Small intestine (tissue), 7 donors: ENCODE measurements around the gene KLF15. TPM values are rescaled to one million over a fixed set of nuclear protein-coding genes. Genes with fewer than 3 reads are reported as not detected.

ENCODE experiments used
- DNase-seq, 2 donors: peaks; one replicate each; pipeline versions ENCODE4 v3.0.0 to v3.0.0-alpha.2; 2013
- FAIRE-seq: peaks from 2 replicates; lab custom pipeline; 2012; peaks lifted over from hg19 to GRCh38; lab: Jason Lieb, UNC
- H3K27ac ChIP-seq, 3 donors: one replicate each; pipeline ENCODE4 v1.5.1; 2013; ENCODE audit warnings: low read length in 2 of 3, mild to moderate bottlenecking in 2 of 3, control low read depth in 1 of 3, inconsistent platforms in 1 of 3, low read depth in 1 of 3, moderate library complexity in 1 of 3
- H3K27me3 ChIP-seq, 3 donors: one replicate each; pipeline ENCODE4 v1.6.1; 2013; ENCODE audit warnings: low read length in 3 of 3, inconsistent platforms in 1 of 3; ENCODE audit not compliant: control insufficient read depth in 3 of 3, insufficient read depth in 3 of 3
- H3K36me3 ChIP-seq, 3 donors: one replicate each; pipeline ENCODE4 v1.6.1; 2013; ENCODE audit warnings: low read length in 3 of 3, inconsistent platforms in 1 of 3, low read depth in 1 of 3, mild to moderate bottlenecking in 1 of 3, moderate library complexity in 1 of 3; ENCODE audit not compliant: control insufficient read depth in 3 of 3, insufficient read depth in 2 of 3
- H3K4me1 ChIP-seq, 3 donors: one replicate each; pipeline ENCODE4 v1.6.1; 2013; ENCODE audit warnings: low read length in 2 of 3, inconsistent platforms in 1 of 3, low read depth in 1 of 3, mild to moderate bottlenecking in 1 of 3, moderate library complexity in 1 of 3; ENCODE audit not compliant: control insufficient read depth in 3 of 3, insufficient read depth in 2 of 3
- H3K4me3 ChIP-seq, 3 donors: one replicate each; pipeline ENCODE4 v1.5.1; 2013; ENCODE audit warnings: low read length in 3 of 3, control low read depth in 1 of 3, inconsistent platforms in 1 of 3, low read depth in 1 of 3, mild to moderate bottlenecking in 1 of 3, moderate library complexity in 1 of 3
- H3K9me3 ChIP-seq, 2 donors: one replicate each; pipeline ENCODE4 v1.6.1; 2013; ENCODE audit warnings: low read depth in 1 of 2, low read length in 1 of 2; ENCODE audit not compliant: control insufficient read depth in 2 of 2, insufficient read depth in 1 of 2
- WGBS, 3 donors: extraction: QIAGEN DNeasy Blood & Tissue Kit; methylation state at CpG; one replicate each; pipeline ENCODE4 v1.1.7; 2013; 5-methylcytosine and 5-hydroxymethylcytosine counted together
- polyA plus RNA-seq, 4 donors: library from polyadenylated mRNA; stranded (reverse) in 3 of 4; unstranded in 1 of 4; fragments of 200-250 nt in 3 of 4; fragments of 120-200 nt in 1 of 4; gene quantifications; one replicate each; pipeline versions ENCODE4 v1.2.1 to v1.2.3, GENCODE V29; 2013
- donor health status: healthy with polysubstance abuse.
- donor health status: control.
- donor health status: control.
- donor health status: Bipolar disorder and iron deficiency.
- donor health status: healthy.

The KLF15 gene
- polyA plus RNA-seq, 4 donors: 0.45 to 9.7 (median 2.0) TPM

DNA sequence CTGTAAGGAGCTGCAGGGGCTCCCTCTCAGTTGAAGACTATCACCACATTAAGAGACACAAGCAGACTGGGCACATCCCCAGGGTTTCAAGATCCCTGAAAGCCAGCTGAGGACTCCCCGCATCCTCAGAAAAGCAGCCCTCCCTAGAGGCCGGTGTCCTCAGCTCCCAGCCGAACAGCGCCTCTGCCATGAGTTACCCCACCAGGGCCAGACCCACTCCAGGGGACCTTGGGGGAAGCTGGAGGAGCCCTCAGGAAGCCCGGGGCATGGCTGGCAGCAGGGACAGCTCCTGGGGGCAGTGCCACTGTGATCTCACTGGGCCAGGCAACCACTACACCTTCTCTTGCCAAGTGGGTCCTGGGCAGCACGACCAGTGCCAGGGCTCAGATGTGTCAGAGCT is 8.1 kb downstream of the KLF15 start:
- DNase-seq: no peak
- H3K36me3 ChIP-seq: no peaks in the 10 kb centered on the region
- H3K4me1 ChIP-seq: no peaks in the 10 kb centered on the region

DNA sequence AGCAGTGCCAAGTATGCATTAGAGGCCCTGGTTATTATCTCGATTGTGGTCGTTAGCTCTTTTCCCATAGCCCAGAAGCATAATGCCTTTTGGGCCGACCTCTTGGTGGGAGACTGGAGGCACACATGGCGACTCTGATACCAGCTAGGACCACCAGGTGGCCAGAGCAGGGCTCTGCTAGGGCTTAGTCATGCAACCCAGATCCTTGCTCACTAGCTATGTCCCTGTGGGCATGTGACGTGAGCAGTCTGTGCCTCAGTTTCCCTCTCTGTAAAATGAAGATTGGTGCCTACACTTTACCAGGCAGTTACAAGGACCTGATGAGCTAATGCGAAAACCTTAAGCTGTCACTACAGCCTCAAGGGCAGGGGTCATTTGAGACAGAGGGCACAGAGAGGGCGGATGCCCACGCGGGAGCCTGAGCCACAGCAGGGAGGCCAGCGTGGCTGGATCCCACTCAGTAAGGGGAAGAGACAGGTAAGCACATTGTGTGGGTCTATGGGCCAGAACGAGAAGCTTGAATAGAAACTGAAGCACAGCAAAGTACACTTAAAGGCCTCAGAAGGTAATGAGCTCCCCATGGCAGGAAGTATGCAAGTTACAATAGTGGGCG is 8.8 kb downstream of the KLF15 start:
- DNase-seq (no peak), FAIRE-seq (no peak)
- H3K4me1 ChIP-seq: no peaks in the 10 kb centered on the region
- H3K4me3 ChIP-seq: no peak overlapping the region
- no peaks in the 10 kb centered on the region for H3K36me3 ChIP-seq
- H3K27me3 ChIP-seq: no peaks in the 10 kb centered on the region
- H3K9me3 ChIP-seq: no peaks in the 10 kb centered on the region
- WGBS, 3 donors: 83 to 91% (median 86%) methylated on average over 12 of the region's 12 CpGs
- H3K27ac ChIP-seq: no peak overlapping the region

More for the DNA sequence above, 8.1 kb downstream of the KLF15 start:
- Histone ChIP-seq H3K27me3 (no peaks in the 10 kb centered on the region), H3K4me3 (no peak overlapping the region), H3K9me3 (no peaks in the 10 kb centered on the region), H3K27ac (no peak overlapping the region)
- no peak for FAIRE-seq
- 82 to 85% (median 85%) methylated on average over 6 of the region's 6 CpGs for WGBS, 3 donors

- Histone ChIP-seq H3K27me3 (no peaks in the 10 kb centered on the region), H3K36me3 (no peaks in the 10 kb centered on the region), H3K4me1 (no peaks in the 10 kb centered on the region), H3K4me3 (no peak overlapping the region), H3K27ac (no peak overlapping the region), H3K9me3 (no peaks in the 10 kb centered on the region)
- no peak for FAIRE-seq
- WGBS, 3 donors: 74 to 80% (median 77%) methylated on average over 8 of the region's 8 CpGs
- DNase-seq: no peak
Observed at GRCh38 chr3:126347543-126348161, 9.6 kb downstream of the KLF15 start.

DNA sequence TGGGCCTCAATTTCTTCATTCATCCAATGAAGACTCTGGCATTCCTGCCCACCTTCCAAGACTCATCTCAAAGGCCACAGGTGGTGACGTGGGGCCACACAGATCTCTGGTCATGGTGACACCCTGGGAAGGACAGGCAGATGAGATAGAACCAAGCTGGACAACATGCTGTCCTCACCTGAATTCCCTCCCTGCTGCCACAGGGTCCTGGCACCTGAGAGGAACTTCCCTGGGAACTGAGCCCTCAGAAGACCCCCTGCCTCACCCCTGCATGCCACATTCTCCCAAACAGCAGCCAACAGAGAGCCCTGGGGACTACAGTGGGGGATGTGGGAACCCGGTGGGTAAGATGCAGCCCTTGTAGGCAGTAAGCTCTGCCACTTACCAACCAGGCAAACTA is 10.7 kb downstream of the KLF15 start:
- Histone ChIP-seq H3K27me3 (no peaks in the 10 kb centered on the region), H3K36me3 (no peaks in the 10 kb centered on the region), H3K4me3 (no peak overlapping the region), H3K27ac (no peak overlapping the region), H3K9me3 (no peaks in the 10 kb centered on the region), H3K4me1 (no peaks in the 10 kb centered on the region)
- DNase-seq (no peak), FAIRE-seq (no peak)
- 73 to 85% (median 83%) methylated on average over 2 of the region's 2 CpGs for WGBS, 3 donors

DNA sequence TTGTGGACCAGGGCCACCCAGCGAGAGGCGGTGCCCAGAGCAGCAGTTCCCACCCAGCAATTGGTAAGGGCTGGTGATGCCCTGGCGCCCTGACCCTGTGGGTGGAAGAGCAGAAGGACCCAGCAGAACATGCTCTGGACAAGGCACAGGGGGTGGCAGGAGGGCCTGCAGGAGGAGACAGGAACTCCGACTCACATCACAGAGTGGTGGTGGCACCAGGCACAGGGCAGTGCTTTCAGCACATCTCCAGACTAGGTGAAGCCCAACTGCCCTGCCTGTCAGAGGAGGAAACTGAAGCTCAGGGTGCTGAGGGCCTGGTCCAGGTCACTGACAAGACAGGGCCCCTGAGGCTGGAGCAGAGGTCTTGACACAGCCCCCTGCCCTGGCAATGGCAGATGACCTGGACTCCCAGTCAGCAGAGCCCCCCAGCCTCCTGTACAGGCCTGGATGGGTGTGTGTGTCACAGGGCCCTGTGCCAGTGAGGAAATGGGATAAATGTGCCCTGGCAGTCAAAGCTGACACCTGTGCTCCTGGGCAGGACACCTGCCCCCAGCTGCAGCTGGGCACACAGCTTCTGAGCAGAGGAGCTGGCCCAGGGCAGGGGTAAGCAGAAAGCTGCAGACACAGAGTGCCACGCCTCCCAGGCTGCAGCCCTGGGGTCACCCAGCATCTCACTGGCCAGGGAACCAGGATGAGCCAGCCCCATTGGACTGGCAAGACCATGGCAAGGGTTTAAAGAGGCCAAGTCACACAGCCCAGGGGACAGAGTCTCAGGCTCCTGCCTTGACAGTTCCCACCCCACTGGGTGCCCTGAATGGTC is 11.4 kb downstream of the KLF15 start:
- no peaks in the 10 kb centered on the region for H3K9me3 ChIP-seq
- no peaks in the 10 kb centered on the region for H3K36me3 ChIP-seq
- H3K4me3 ChIP-seq: no peak overlapping the region
- H3K4me1 ChIP-seq: no peaks in the 10 kb centered on the region
- FAIRE-seq (no peak), DNase-seq (no peak)
- 77 to 93% (median 88%) methylated on average over 5 of the region's 5 CpGs for WGBS, 3 donors
- H3K27ac ChIP-seq: no peak overlapping the region
- H3K27me3 ChIP-seq: no peaks in the 10 kb centered on the region

GRCh38 chr3:126345231-126345630 is 12.0 kb downstream of the KLF15 start:
- 77 to 89% (median 84%) methylated on average over 7 of the region's 7 CpGs for WGBS, 3 donors
- H3K4me3 ChIP-seq: no peak overlapping the region
- no peak for DNase-seq
- FAIRE-seq: no peak
- no peaks in the 10 kb centered on the region for H3K27me3 ChIP-seq
- H3K9me3 ChIP-seq: no peaks in the 10 kb centered on the region
- H3K27ac ChIP-seq: no peak overlapping the region
- H3K4me1 ChIP-seq: no peaks in the 10 kb centered on the region
- no peaks in the 10 kb centered on the region for H3K36me3 ChIP-seq

- Histone ChIP-seq H3K4me1 (no peaks in the 10 kb centered on the region), H3K36me3 (no peaks in the 10 kb centered on the region), H3K27ac (no peak overlapping the region), H3K27me3 (no peaks in the 10 kb centered on the region), H3K9me3 (no peaks in the 10 kb centered on the region), H3K4me3 (no peak overlapping the region)
- 86 to 92% (median 90%) methylated on average over 9 of the region's 9 CpGs for WGBS, 3 donors
- FAIRE-seq (no peak), DNase-seq (no peak)
Observed at GRCh38 chr3:126344380-126345041, 12.7 kb downstream of the KLF15 start.

- no peaks in the 10 kb centered on the region for H3K9me3 ChIP-seq
- FAIRE-seq (no peak), DNase-seq (no peak)
- WGBS, 3 donors: 93 to 95% (median 93%) methylated on average over 30 to 32 of the region's 32 CpGs
- H3K27me3 ChIP-seq: no peaks in the 10 kb centered on the region
- H3K4me3 ChIP-seq: no peak overlapping the region
- no peaks in the 10 kb centered on the region for H3K36me3 ChIP-seq
- no peak overlapping the region for H3K27ac ChIP-seq
- no peaks in the 10 kb centered on the region for H3K4me1 ChIP-seq
Observed at GRCh38 chr3:126343649-126344035, 13.6 kb downstream of the KLF15 start.
